PFSK-1 (cell line): ENCODE measurements around the gene MCL1.

ENCODE experiments used
- FOXP2 ChIP-seq: optimal IDR thresholded peaks from 2 replicates; pipeline ENCODE3; 2011; ENCODE audit warnings: borderline replicate concordance, control low read depth, inconsistent platforms; ENCODE audit not compliant: insufficient read depth; ENCODE audit errors: extremely low read length, extremely low read depth
- POLR2AphosphoS5 ChIP-seq: IDR thresholded peaks from 2 replicates; pipeline ENCODE4 v1.6.1; 2012; ENCODE audit warnings: low read depth, mild to moderate bottlenecking, control low read depth, low read length, moderate library complexity
- REST ChIP-seq, 2 experiments: IDR thresholded peaks; 2 replicates each; pipeline versions ENCODE4 v1.6.1 to v1.8.0; 2011 to 2012; ENCODE audit warnings: low read depth in 2 of 2, low read length in 2 of 2, control low read depth in 1 of 2, inconsistent platforms in 1 of 2, mild to moderate bottlenecking in 1 of 2, moderate library complexity in 1 of 2; ENCODE audit not compliant: insufficient read depth in 1 of 2
- SIN3A ChIP-seq: IDR thresholded peaks from 2 replicates; pipeline ENCODE4 v1.6.1; 2012; ENCODE audit warnings: mild to moderate bottlenecking, low read length, moderate library complexity, borderline replicate concordance; ENCODE audit not compliant: insufficient read depth
- TAF1 ChIP-seq: IDR thresholded peaks from 2 replicates; pipeline ENCODE4 v1.6.1; 2012; ENCODE audit warnings: low read length, control low read depth, borderline replicate concordance; ENCODE audit not compliant: insufficient read depth

Gene MCL1

GRCh38 chr1:150552128-150552910 lies 27.1 kb downstream of the MCL1 start:
- no peak for TF ChIP-seq SIN3A
- no peak for TF ChIP-seq FOXP2
- TF ChIP-seq TAF1: no peak
- TF ChIP-seq POLR2AphosphoS5: no peak; the same call in 1 of the 2 replicates
- TF ChIP-seq REST (IDR thresholded peaks at IDR 0.05; ENCODE audit: insufficient read depth in 1 of 2, low read depth in 2 of 2, low read length in 2 of 2): peak; percentile 41 to 72; a peak in 2 of 4 replicates

- TF ChIP-seq POLR2AphosphoS5: no peak
- TF ChIP-seq TAF1: no peak
- TF ChIP-seq REST (IDR thresholded peaks at IDR 0.05; ENCODE audit: insufficient read depth in 1 of 2, low read depth in 2 of 2, low read length in 2 of 2): no peak
- TF ChIP-seq SIN3A: no peak
- no peak for TF ChIP-seq FOXP2
These were observed 27.7 kb downstream of the MCL1 start for GRCh38 chr1:150551784-150552127.

GRCh38 chr1:150551051-150551783 lies 28.2 kb downstream of the MCL1 start:
- TF ChIP-seq TAF1: no peak

GRCh38 chr1:150550222-150551050 lies 29.0 kb downstream of the MCL1 start:
- TF ChIP-seq SIN3A (no peak), POLR2AphosphoS5 (no peak), FOXP2 (no peak), TAF1 (no peak), REST (IDR thresholded peaks at IDR 0.05; ENCODE audit: insufficient read depth in 1 of 2, low read depth in 2 of 2, low read length in 2 of 2) (no peak)

GRCh38 chr1:150549496-150550221 lies 29.8 kb downstream of the MCL1 start:
- TF ChIP-seq SIN3A: no peak
- no peak for TF ChIP-seq FOXP2
- TF ChIP-seq TAF1: no peak
- no peak for TF ChIP-seq POLR2AphosphoS5
- no peak for TF ChIP-seq REST (IDR thresholded peaks at IDR 0.05; ENCODE audit: insufficient read depth in 1 of 2, low read depth in 2 of 2, low read length in 2 of 2)
